ENCODE measurements around the gene MITF. TPM values are rescaled to one million over a fixed set of nuclear protein-coding genes. Genes with fewer than 3 reads are reported as not detected.
"Not testable (repeated sequence)": the region's sequence is repeated elsewhere in the genome, so short reads cannot be mapped to it uniquely, and the experiment has no call there.

Gene MITF
- total RNA-seq, 4 donors from 2014 or later = 71.1 to 139 (median 109) TPM

DNA sequence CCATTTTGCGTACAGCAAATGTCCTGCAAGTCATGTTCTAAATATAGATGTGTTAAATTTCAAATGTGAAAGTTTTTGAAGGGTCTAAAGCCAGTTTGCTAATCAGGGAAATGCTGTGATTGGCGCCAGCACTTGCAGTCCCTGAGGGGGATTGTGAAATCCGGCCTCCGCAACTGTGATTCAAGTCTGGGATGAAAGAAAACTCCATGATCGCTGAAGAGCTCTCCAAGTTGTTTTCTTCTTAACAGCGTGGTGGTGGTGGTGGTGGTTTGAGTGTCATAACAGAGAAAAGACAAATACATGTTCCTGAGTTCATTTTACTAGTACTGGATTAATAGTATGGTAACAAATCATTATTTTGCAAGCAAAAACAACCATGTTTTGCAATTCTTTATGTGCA, 51.8 kb downstream of the MITF start:
- TF ChIP-seq, protein P1, sequence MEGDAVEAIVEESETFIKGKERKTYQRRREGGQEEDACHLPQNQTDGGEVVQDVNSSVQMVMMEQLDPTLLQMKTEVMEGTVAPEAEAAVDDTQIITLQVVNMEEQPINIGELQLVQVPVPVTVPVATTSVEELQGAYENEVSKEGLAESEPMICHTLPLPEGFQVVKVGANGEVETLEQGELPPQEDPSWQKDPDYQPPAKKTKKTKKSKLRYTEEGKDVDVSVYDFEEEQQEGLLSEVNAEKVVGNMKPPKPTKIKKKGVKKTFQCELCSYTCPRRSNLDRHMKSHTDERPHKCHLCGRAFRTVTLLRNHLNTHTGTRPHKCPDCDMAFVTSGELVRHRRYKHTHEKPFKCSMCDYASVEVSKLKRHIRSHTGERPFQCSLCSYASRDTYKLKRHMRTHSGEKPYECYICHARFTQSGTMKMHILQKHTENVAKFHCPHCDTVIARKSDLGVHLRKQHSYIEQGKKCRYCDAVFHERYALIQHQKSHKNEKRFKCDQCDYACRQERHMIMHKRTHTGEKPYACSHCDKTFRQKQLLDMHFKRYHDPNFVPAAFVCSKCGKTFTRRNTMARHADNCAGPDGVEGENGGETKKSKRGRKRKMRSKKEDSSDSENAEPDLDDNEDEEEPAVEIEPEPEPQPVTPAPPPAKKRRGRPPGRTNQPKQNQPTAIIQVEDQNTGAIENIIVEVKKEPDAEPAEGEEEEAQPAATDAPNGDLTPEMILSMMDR (IDR thresholded peaks at IDR 0.05 in 4 of 5, conservative IDR thresholded peaks at IDR 0.05 in 1 of 5) = no peak
- TF ChIP-seq POLR2A (IDR thresholded peaks at IDR 0.05) = no peak
- H3K4me3 ChIP-seq = peak overlapping the region in 3 of 4 donors; percentile 4 to 32 (median 28)
- H3K27me3 ChIP-seq = no peaks in the 10 kb centered on the region
- peaks cover 52 to 67% of the 10 kb centered on the region in 2 donors for H3K4me1 ChIP-seq
- H3K36me3 ChIP-seq = no peaks in the 10 kb centered on the region
- H3K9me3 ChIP-seq = no peaks in the 10 kb centered on the region
- in situ Hi-C loops (cut with MboI; ENCODE audit: low sequenced_read_pairs in 4 of 4) = loop anchor here (5.0 to 10.0 kb wide), 2 partner anchors 96 to 99 kb away; no protein-coding TSS in a partner anchor
- DNase-seq (peak; percentile 69 to 84), ATAC-seq (peak; percentile 88 to 90)
- intact Hi-C loops (cut with DNase I; ENCODE audit: low total_unique reads) = loop anchor here (1.0 to 5.0 kb wide), 3 partner anchors 52 to 100 kb away; partner anchors contain the start of gene MITF
- peak overlapping the region; percentile 58 to 73 (median 64) for H3K27ac ChIP-seq

DNA sequence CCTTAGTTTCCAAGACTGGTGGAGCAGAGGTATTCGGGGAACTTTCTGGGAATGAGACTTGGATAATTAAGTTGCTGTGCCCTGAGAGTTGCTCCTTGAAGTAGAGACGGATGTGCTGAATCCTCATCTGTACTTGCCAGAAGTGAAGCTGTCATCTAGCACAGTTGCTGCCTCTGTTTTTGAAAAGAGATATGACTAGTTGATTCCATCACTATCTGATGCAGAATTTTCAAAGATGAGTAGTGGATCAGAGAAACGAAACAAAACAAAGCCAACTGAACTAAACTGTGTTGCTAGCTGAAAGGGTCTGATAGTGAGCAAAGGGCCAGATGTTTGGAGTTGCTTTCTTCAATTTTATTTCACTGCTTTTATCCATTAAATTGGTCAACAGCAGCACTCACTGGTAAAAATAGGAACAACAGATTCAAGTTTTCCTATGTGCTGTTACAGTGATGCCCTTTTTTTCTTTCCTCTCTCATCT, 52.7 kb downstream of the MITF start:
- peak overlapping the region; percentile 58 to 73 (median 64) for H3K27ac ChIP-seq
- H3K9me3 ChIP-seq = no peaks in the 10 kb centered on the region
- H3K4me3 ChIP-seq = peak overlapping the region in 1 of 4 donors; percentile 22
- no peaks in the 10 kb centered on the region for H3K36me3 ChIP-seq
- DNase-seq = no peak
- TF ChIP-seq, protein P1 (IDR thresholded peaks at IDR 0.05 in 4 of 5, conservative IDR thresholded peaks at IDR 0.05 in 1 of 5) = peak in 4 of 5 experiments; percentile 26 to 50 (median 42)
- TF ChIP-seq POLR2A (IDR thresholded peaks at IDR 0.05) = no peak
- H3K4me1 ChIP-seq = peaks cover 45 to 59% of the 10 kb centered on the region in 2 donors
- intact Hi-C loops (cut with DNase I; ENCODE audit: low total_unique reads) (loop anchor here (1.0 to 5.0 kb wide), 3 partner anchors 53 to 101 kb away; partner anchors contain the start of gene MITF), in situ Hi-C loops (cut with MboI; ENCODE audit: low sequenced_read_pairs in 4 of 4) (loop anchor here (5.0 to 10.0 kb wide), 2 partner anchors 97 to 100 kb away; no protein-coding TSS in a partner anchor)
- H3K27me3 ChIP-seq = no peaks in the 10 kb centered on the region
- ATAC-seq = peak; percentile 53 to 57

DNA sequence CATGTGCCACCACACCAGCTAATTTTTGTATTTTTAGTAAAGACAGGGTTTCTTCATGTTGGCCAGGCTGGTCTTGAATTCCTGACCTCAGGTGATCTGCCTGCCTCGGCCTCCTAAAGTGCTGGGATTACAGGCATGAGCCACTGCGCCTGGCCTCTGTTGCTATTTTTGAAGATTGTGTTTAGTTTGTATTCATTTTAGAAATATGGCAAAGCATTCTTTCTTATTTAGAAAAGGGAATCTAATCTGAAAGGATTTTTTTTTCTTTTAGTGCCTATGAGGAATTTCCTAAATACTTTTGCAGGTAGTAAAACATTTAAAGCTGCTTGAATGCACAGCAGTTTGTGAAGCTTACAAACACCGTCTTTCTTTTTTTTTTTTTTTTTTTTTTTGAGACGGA, 56.9 kb downstream of the MITF start:
- peaks cover 20 to 35% of the 10 kb centered on the region in 2 donors for H3K4me1 ChIP-seq
- intact Hi-C loops (cut with DNase I; ENCODE audit: low total_unique reads); H3K9me3 ChIP-seq; H3K27ac ChIP-seq; ATAC-seq; H3K4me3 ChIP-seq; H3K36me3 ChIP-seq; DNase-seq; H3K27me3 ChIP-seq: not testable (repeated sequence)
- in situ Hi-C loops (cut with MboI; ENCODE audit: low sequenced_read_pairs in 4 of 4) = loop anchor here in 1 of 4 donors (10.0 kb wide), 1 partner anchor 101 kb away; no protein-coding TSS in a partner anchor

DNA sequence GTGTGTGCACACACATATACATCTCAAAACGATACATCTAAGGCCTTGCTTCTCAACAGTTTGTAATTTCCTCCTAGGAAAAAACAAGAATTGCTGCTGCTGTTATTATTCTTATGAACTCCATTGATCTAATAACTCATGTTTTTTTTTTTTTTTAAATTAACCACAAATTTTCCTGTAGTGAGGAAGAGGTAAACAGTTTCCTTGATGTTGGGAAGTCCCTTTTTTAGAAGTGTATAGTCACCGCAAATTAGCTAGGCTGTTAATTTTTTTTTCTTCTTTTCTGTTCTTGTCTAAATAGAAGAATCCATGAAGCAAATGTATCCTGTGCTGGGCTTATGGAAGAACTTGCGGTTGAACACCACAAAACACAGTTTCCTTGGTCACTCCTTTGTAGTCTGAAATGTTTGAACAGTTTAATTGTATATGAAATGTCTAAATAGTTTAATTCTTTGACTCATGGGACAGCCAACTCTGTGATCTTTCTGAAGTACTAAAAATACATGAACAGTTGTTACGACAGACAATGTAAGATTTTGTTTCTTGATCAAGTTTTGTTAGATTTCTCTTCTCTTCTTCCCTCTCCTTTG, 64.5 kb downstream of the MITF start:
- TF ChIP-seq, protein P1 (IDR thresholded peaks at IDR 0.05 in 4 of 5, conservative IDR thresholded peaks at IDR 0.05 in 1 of 5) = no peak
- TF ChIP-seq POLR2A (IDR thresholded peaks at IDR 0.05) = no peak
- Histone ChIP-seq H3K4me3 (no peak overlapping the region), H3K4me1 (peaks cover 15 to 18% of the 10 kb centered on the region in 2 donors), H3K9me3 (no peaks in the 10 kb centered on the region), H3K27ac (no peak overlapping the region), H3K27me3 (no peaks in the 10 kb centered on the region), H3K36me3 (no peaks in the 10 kb centered on the region)
- in situ Hi-C loops (cut with MboI; ENCODE audit: low sequenced_read_pairs in 4 of 4) = loop anchor here in 1 of 4 donors (10.0 kb wide), 1 partner anchor 649 kb away; no protein-coding TSS in a partner anchor
- ATAC-seq (no peak), DNase-seq (no peak)
- intact Hi-C loops (cut with DNase I; ENCODE audit: low total_unique reads) = no loop called here

DNA sequence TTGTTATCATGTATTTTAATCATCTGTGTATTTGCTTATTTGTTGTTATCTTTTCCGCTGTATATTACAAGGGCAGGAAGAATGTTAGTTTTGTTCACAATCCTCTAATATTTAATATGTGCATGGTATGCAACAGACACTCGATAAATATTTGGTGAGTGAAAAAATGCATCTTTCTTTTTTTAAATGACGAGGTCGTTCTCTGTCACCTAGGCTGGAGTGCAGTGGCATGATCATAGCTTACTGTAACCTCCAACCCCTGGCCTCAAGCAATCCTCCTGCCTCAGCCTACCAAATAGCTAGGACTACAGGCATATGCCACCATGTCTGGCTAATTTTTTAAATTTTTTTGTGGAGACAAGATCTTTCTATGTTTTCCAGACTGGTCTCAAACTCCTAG, 66.2 kb downstream of the MITF start:
- intact Hi-C loops (cut with DNase I; ENCODE audit: low total_unique reads) (no loop called here), in situ Hi-C loops (cut with MboI; ENCODE audit: low sequenced_read_pairs in 4 of 4) (loop anchor here in 1 of 4 donors (10.0 kb wide), 1 partner anchor 651 kb away; no protein-coding TSS in a partner anchor)
- H3K4me1 ChIP-seq = peaks cover 32 to 33% of the 10 kb centered on the region in 2 donors
- no peaks in the 10 kb centered on the region for H3K36me3 ChIP-seq
- no peak overlapping the region for H3K4me3 ChIP-seq
- no peak overlapping the region for H3K27ac ChIP-seq
- H3K27me3 ChIP-seq = no peaks in the 10 kb centered on the region
- ATAC-seq = no peak
- TF ChIP-seq POLR2A (IDR thresholded peaks at IDR 0.05) = no peak
- TF ChIP-seq, protein P1 (IDR thresholded peaks at IDR 0.05 in 4 of 5, conservative IDR thresholded peaks at IDR 0.05 in 1 of 5) = no peak
- H3K9me3 ChIP-seq = no peaks in the 10 kb centered on the region
- DNase-seq = no peak

Measured in gastrocnemius medialis (tissue), 4 donors.